NB4 (cell line): ENCODE data around the gene GRM8.

ENCODE experiments used
- DNase-seq: peaks from one replicate; pipeline ENCODE4 v3.0.0; 2010; ENCODE audit warnings: low read depth
- H3K4me3 ChIP-seq: one replicate; pipeline ENCODE4 v1.5.1; 2011; ENCODE audit warnings: mild to moderate bottlenecking, low read depth, low read length, moderate library complexity
- CTCF ChIP-seq: IDR thresholded peaks from one replicate; pipeline ENCODE4 v1.5.1; 2012; ENCODE audit warnings: low read depth, low read length
- MYC ChIP-seq: IDR thresholded peaks from 2 replicates; pipeline ENCODE4 v1.6.1; 2011; ENCODE audit warnings: low read depth, low read length
- POLR2A ChIP-seq: IDR thresholded peaks from 2 replicates; pipeline ENCODE4 v1.6.1; 2011; ENCODE audit warnings: mild to moderate bottlenecking; ENCODE audit not compliant: insufficient read length; ENCODE audit errors: extremely low read depth
- TF ChIP-seq, protein P1 (sequence below): IDR thresholded peaks from 2 replicates; pipeline ENCODE4 v1.6.1; 2011; ENCODE audit warnings: low read depth, low read length

GRM8 gene

DNA sequence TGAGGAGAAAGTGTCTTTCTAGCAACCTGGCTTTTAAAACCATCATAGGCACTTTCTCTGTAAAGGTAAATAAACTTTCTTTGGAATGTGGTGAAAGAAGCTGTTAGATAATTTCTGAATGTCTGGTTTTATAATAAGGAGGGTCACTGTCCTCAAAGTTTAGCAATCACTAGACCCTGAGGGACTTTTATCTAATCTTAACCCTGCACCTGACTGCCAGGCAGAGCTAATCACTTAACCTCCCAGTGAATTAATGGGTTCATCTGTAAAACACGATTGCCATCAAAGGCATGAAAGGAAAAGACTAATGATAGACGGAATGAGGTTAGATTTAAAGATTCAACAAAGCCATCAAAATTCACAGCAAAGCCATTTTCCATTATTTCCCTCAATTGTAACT lies 553.8 kb downstream of the GRM8 start:
- no peak overlapping the region for H3K4me3 ChIP-seq
- DNase-seq: no peak
- no peak for TF ChIP-seq MYC

DNA sequence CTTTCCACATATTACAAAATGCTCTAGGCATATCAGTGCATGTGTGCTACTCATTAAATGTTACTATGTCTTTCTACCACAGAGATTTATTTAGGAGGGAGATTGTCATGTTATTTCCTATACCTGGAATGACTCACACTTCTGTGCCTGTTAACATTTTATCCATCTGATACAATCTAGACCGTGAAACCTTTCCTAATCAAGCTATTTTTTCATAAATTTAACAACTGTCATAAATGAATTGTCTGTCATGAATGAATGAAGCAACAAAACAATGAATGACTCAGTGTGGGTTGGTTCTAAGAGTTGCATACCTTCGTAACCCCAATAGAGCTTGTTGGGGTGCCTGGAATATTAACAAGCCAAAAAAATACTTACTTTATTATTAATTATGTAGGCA lies 554.3 kb downstream of the GRM8 start:
- no peak for DNase-seq
- TF ChIP-seq MYC (no peak), POLR2A (no peak), CTCF (no peak)
- TF ChIP-seq, protein P1, sequence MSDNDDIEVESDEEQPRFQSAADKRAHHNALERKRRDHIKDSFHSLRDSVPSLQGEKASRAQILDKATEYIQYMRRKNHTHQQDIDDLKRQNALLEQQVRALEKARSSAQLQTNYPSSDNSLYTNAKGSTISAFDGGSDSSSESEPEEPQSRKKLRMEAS: no peak
- H3K4me3 ChIP-seq: no peak overlapping the region

- DNase-seq: no peak
- H3K4me3 ChIP-seq: no peak overlapping the region
These were observed 556.3 kb downstream of the GRM8 start for GRCh38 chr7:126696256-126697038.

GRCh38 chr7:126690848-126691751 lies 561.6 kb downstream of the GRM8 start:
- TF ChIP-seq MYC: no peak
- TF ChIP-seq CTCF: no peak
- TF ChIP-seq POLR2A: no peak
- TF ChIP-seq, protein P1: no peak
- no peak overlapping the region for H3K4me3 ChIP-seq
- no peak for DNase-seq

More at GRCh38 chr7:126696256-126697038, 556.3 kb downstream of the GRM8 start:
- TF ChIP-seq CTCF: no peak
- TF ChIP-seq, protein P1: no peak
- no peak for TF ChIP-seq POLR2A
- no peak for TF ChIP-seq MYC

DNA sequence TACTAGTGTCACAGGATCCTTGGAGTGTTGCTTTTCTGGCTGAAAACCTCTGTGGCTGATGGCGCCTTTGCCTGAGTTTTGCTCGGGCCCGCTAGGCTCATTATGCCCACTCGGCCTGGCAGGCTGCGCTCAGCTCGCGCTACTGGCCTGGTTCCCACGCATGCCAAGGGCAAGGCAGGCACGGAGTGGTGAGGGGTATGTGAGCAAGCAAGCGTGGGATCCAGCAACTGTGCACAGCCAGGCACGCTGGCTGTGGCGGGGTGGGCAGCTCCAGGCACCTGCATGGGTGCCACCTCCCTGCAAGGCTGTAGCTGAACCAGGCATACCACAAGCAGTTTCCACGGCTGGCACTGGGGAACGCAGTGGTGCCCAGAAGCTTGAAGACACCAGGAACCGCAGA lies 562.6 kb downstream of the GRM8 start:
- TF ChIP-seq, protein P1: no peak
- TF ChIP-seq CTCF (no peak), MYC (no peak), POLR2A (no peak)
- H3K4me3 ChIP-seq: no peak overlapping the region
- DNase-seq: no peak

GRCh38 chr7:126689037-126689436 lies 563.7 kb downstream of the GRM8 start:
- TF ChIP-seq, protein P1: no peak
- no peak for TF ChIP-seq MYC
- TF ChIP-seq POLR2A: no peak
- TF ChIP-seq CTCF: no peak
- no peak for DNase-seq
- no peak overlapping the region for H3K4me3 ChIP-seq
